ENCODE data around the gene NHEJ1. TPM values are rescaled to one million over a fixed set of nuclear protein-coding genes. Genes with fewer than 3 reads are reported as not detected.

The NHEJ1 gene
- total and polyA plus RNA-seq, 2 of the 13 experiments (the other 11 are each of a cell fraction or from before 2014, with no cell fraction given), result 30.0 to 30.7 TPM

- Histone ChIP-seq H3K4me2 (ENCODE audit: low read depth, low read length) (no peak overlapping the region), H3K27ac (ENCODE audit: extremely low read length, insufficient read depth, low read length) (no peak overlapping the region), H4K20me1 (ENCODE audit: insufficient read depth, low read length) (peaks cover 4% of the 10 kb centered on the region; the same call in 1 of the 2 replicates), H3K79me2 (ENCODE audit: insufficient read depth, low read length) (no peaks in the 10 kb centered on the region), H3K27me3 (ENCODE audit: control insufficient read depth in 1 of 2, insufficient read depth in 2 of 2, low read length in 2 of 2) (no peaks in the 10 kb centered on the region), H3K9me3 (ENCODE audit: low read length) (no peaks in the 10 kb centered on the region), H3K4me1 (ENCODE audit: insufficient read depth, low read length) (peaks cover 49% of the 10 kb centered on the region), H3K36me3 (replicated peaks in 1 of 2; ENCODE audit: control insufficient read depth in 1 of 2, insufficient read depth in 2 of 2, low read length in 2 of 2) (peaks cover 15 to 23% of the 10 kb centered on the region in 2 experiments), H3K4me3 (replicated peaks in 1 of 3; ENCODE audit: insufficient read depth in 1 of 3, low read depth in 2 of 3, low read length in 3 of 3) (no peak overlapping the region), H2AFZ (ENCODE audit: low read length) (no peak overlapping the region), H3K9ac (ENCODE audit: insufficient read depth, low read depth, low read length) (no peak overlapping the region)
- DNase-seq (ENCODE audit: low spot score) (no peak), FAIRE-seq (no peak), ATAC-seq (no peak)
- POLR2A ChIA-PET, result interaction anchor here (0.7 to 4.7 kb wide), 6 partner anchors 8 to 45 kb away, joined by 3 to 45 read pairs (median 12); partner anchors contain the start of gene IHH
- in situ Hi-C loops (cut with HindIII; ENCODE audit: extremely low pct_ligation_motif_present, low pct_unique_long_range_greater_than_20kb), result no loop called here
- 80% methylated on average over 9 of the region's 9 CpGs for WGBS (ENCODE audit: low lambda C conversion rate)
- intact Hi-C loops (cut with micrococcal nuclease; ENCODE audit: unreplicated experiment), result loop anchor here (1.0 kb wide), 2 partner anchors 32 to 47 kb away; no protein-coding TSS in a partner anchor
- CTCF ChIA-PET (ENCODE audit: low intra/inter-chr PET ratio, low total read pairs), result interaction anchor here (1.8 to 4.1 kb wide), 5 partner anchors 11 to 83 kb away, joined by 6 to 43 read pairs (median 15); no protein-coding TSS in a partner anchor
- BruUV-seq (replicated peaks), result no TSS peak
- TF ChIP-seq CERS6 (CRISPR knock-in tag; IDR thresholded peaks at IDR 0.05) (no peak), CBX2 (IDR thresholded peaks at IDR 0.05; ENCODE audit: low read depth, low read length) (no peak), CBX2 (CRISPR knock-in tag; IDR thresholded peaks at IDR 0.05; ENCODE audit: low read depth) (no peak), ZBTB38 (CRISPR knock-in tag; IDR thresholded peaks at IDR 0.05) (no peak), ZNF17 (CRISPR knock-in tag; IDR thresholded peaks at IDR 0.05) (0 out of 2 replicates have a peak, but pooled peaks have one; percentile 48), LCORL (IDR thresholded peaks at IDR 0.05) (no peak), LCORL (CRISPR knock-in tag; IDR thresholded peaks at IDR 0.05) (no peak), HOXA5 (CRISPR knock-in tag; IDR thresholded peaks at IDR 0.05) (no peak), ZNF678 (CRISPR knock-in tag; IDR thresholded peaks at IDR 0.05) (no peak), ZNF616 (CRISPR knock-in tag; IDR thresholded peaks at IDR 0.05; ENCODE audit: low read depth) (no peak), ZNF331 (CRISPR knock-in tag; IDR thresholded peaks at IDR 0.05) (no peak), CREB1 (IDR thresholded peaks at IDR 0.05) (no peak), CREB1 (CRISPR knock-in tag; IDR thresholded peaks at IDR 0.05) (no peak), ZBTB20 (CRISPR knock-in tag; IDR thresholded peaks at IDR 0.05; ENCODE audit: borderline replicate concordance, low read depth) (no peak), ZNF326 (CRISPR knock-in tag; IDR thresholded peaks at IDR 0.05; ENCODE audit: borderline replicate concordance) (no peak), TOE1 (CRISPR knock-in tag; IDR thresholded peaks at IDR 0.05) (no peak), ZNF572 (CRISPR knock-in tag; IDR thresholded peaks at IDR 0.05) (0 out of 2 replicates have a peak, but pooled peaks have one; percentile 15), CBFB (CRISPR knock-in tag; IDR thresholded peaks at IDR 0.05) (no peak), MAFG (CRISPR knock-in tag; IDR thresholded peaks at IDR 0.05) (no peak), RARA (CRISPR knock-in tag; IDR thresholded peaks at IDR 0.05) (no peak), FOXP4 (CRISPR knock-in tag; IDR thresholded peaks at IDR 0.05) (no peak)
- TF ChIP-seq, protein P1, sequence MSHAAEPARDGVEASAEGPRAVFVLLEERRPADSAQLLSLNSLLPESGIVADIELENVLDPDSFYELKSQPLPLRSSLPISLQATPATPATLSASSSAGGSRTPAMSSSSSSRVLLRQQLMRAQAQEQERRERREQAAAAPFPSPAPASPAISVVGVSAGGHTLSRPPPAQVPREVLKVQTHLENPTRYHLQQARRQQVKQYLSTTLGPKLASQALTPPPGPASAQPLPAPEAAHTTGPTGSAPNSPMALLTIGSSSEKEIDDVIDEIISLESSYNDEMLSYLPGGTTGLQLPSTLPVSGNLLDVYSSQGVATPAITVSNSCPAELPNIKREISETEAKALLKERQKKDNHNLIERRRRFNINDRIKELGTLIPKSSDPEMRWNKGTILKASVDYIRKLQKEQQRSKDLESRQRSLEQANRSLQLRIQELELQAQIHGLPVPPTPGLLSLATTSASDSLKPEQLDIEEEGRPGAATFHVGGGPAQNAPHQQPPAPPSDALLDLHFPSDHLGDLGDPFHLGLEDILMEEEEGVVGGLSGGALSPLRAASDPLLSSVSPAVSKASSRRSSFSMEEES (CRISPR knock-in tag; IDR thresholded peaks at IDR 0.05), result no peak
- TF ChIP-seq, protein P2, sequence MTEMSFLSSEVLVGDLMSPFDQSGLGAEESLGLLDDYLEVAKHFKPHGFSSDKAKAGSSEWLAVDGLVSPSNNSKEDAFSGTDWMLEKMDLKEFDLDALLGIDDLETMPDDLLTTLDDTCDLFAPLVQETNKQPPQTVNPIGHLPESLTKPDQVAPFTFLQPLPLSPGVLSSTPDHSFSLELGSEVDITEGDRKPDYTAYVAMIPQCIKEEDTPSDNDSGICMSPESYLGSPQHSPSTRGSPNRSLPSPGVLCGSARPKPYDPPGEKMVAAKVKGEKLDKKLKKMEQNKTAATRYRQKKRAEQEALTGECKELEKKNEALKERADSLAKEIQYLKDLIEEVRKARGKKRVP (CRISPR knock-in tag; IDR thresholded peaks at IDR 0.05), result no peak
Observed at GRCh38 chr2:219072741-219073250, 87.8 kb downstream of the NHEJ1 start.

Measured in HepG2 (cell line).